Measurements from ENCODE around the gene GTSF1L.
"Not testable (repeated sequence)": the region's sequence is repeated elsewhere in the genome, so short reads cannot be mapped to it uniquely, and the experiment has no call there.

The GTSF1L gene

GRCh38 chr20:43726811-43727338 is at the start of gene GTSF1L:
Gene GTSF1L, minus strand, starts transcription at chr20:43727002. Its CDS starts 308 bp downstream, at chr20:43726694.
- no peak for DNase-seq

GRCh38 chr20:43774754-43775153 is 48.0 kb upstream of the GTSF1L start:
- DNase-seq = no peak

- no peak for DNase-seq
Observed at GRCh38 chr20:43771503-43772190, 44.8 kb upstream of the GTSF1L start.

GRCh38 chr20:43770342-43770741 is 43.5 kb upstream of the GTSF1L start:
- no peak for DNase-seq

GRCh38 chr20:43767686-43768474 is 41.1 kb upstream of the GTSF1L start:
- DNase-seq = no peak

- DNase-seq = no peak
Observed at GRCh38 chr20:43766917-43767316, 40.1 kb upstream of the GTSF1L start.

- DNase-seq = no peak
Observed at GRCh38 chr20:43766385-43766784, 39.6 kb upstream of the GTSF1L start.

- DNase-seq = no peak
Observed at GRCh38 chr20:43765916-43766315, 39.1 kb upstream of the GTSF1L start.

GRCh38 chr20:43762911-43763310 is 36.1 kb upstream of the GTSF1L start:
- no peak for DNase-seq

- DNase-seq = no peak
Observed at GRCh38 chr20:43761386-43762340, 34.9 kb upstream of the GTSF1L start.

GRCh38 chr20:43757888-43758287 is 31.1 kb upstream of the GTSF1L start:
- DNase-seq = not testable (repeated sequence)

- DNase-seq = no peak
Observed at GRCh38 chr20:43755851-43756250, 29.0 kb upstream of the GTSF1L start.

- no peak for DNase-seq
Observed at GRCh38 chr20:43755390-43755789, 28.6 kb upstream of the GTSF1L start.

- no peak for DNase-seq
Observed at GRCh38 chr20:43752561-43753301, 25.9 kb upstream of the GTSF1L start.

GRCh38 chr20:43752051-43752360 is 25.2 kb upstream of the GTSF1L start:
- no peak for DNase-seq

- no peak for DNase-seq
Observed at GRCh38 chr20:43751167-43752050, 24.6 kb upstream of the GTSF1L start.

- no peak for DNase-seq
Observed at GRCh38 chr20:43750774-43751166, 24.0 kb upstream of the GTSF1L start.

- DNase-seq = no peak
Observed at GRCh38 chr20:43749734-43750294, 23.0 kb upstream of the GTSF1L start.

- DNase-seq = no peak
Observed at GRCh38 chr20:43748274-43748673, 21.5 kb upstream of the GTSF1L start.

GRCh38 chr20:43746344-43747137 is 19.7 kb upstream of the GTSF1L start:
- no peak for DNase-seq

Data from NCI-H524 treated with DMSO at 0.1 percent for 48 hours (cell line).